H1 (cell line): Measurements from ENCODE around the gene TEX35. TPM values are rescaled to one million over a fixed set of nuclear protein-coding genes. Genes with fewer than 3 reads are reported as not detected.
A peak's percentile ranks its signal among the peaks of the same experiment; 100 is the strongest.

ENCODE experiments used
- CTCF ChIA-PET: fragments of 300-600 bp; sonication (Branson Sonifier 250); formaldehyde crosslinking; loops from one replicate; lab custom pipeline; 2021; ENCODE audit not compliant: partially characterized antibody; lab: Charles Lee
- POLR2A ChIA-PET: fragments of 300-600 bp; sonication (Branson Sonifier 250); formaldehyde crosslinking; loops from one replicate; lab custom pipeline; 2021; ENCODE audit warnings: inconsistent platforms; ENCODE audit not compliant: partially characterized antibody; lab: Charles Lee
- DNase-seq, 2 experiments: peaks; one replicate each; pipeline versions ENCODE4 v3.0.0 to v3.0.0-alpha.2; 2010 to 2022; ENCODE audit warnings: low spot score in 2 of 2, low read depth in 1 of 2, mixed read lengths in 1 of 2
- FAIRE-seq: peaks from 2 replicates; lab custom pipeline; 2011; peaks lifted over from hg19 to GRCh38; lab: Jason Lieb, UNC
- H2AFZ ChIP-seq: 2 replicates; pipeline ENCODE4 v1.8.1; 2012; ENCODE audit warnings: low read length, inconsistent platforms
- H2AK5ac ChIP-seq: 2 replicates; pipeline ENCODE4 v1.6.1; 2013; ENCODE audit warnings: low read depth, low read length
- H2BK120ac ChIP-seq: replicated peaks from 2 replicates; pipeline ENCODE3; 2013; ENCODE audit warnings: low read depth, low read length, inconsistent platforms
- H2BK12ac ChIP-seq: 2 replicates; pipeline ENCODE4 v1.6.1; 2013; ENCODE audit warnings: low read depth, low read length
- H2BK15ac ChIP-seq: 2 replicates; pipeline ENCODE4 v1.6.1; 2013; ENCODE audit warnings: low read length
- H2BK20ac ChIP-seq: 2 replicates; pipeline ENCODE4 v1.6.1; 2013; ENCODE audit warnings: low read length
- H2BK5ac ChIP-seq: 2 replicates; pipeline ENCODE4 v1.6.1; 2013; ENCODE audit warnings: low read depth, low read length
- H3K14ac ChIP-seq: 2 replicates; pipeline ENCODE4 v1.6.1; 2013; ENCODE audit warnings: inconsistent platforms; ENCODE audit not compliant: insufficient read length
- H3K18ac ChIP-seq: 2 replicates; pipeline ENCODE4 v1.6.1; 2013; ENCODE audit warnings: low read length; ENCODE audit errors: extremely low read depth
- H3K23ac ChIP-seq: 2 replicates; pipeline ENCODE4 v1.6.1; 2013; ENCODE audit warnings: inconsistent platforms; ENCODE audit not compliant: insufficient read length
- H3K23me2 ChIP-seq: 2 replicates; pipeline ENCODE4 v1.6.1; 2013; ENCODE audit warnings: low read depth, low read length
- H3K27ac ChIP-seq: 2 replicates; pipeline ENCODE4 v1.6.1; 2011; ENCODE audit warnings: low read depth, low read length, inconsistent platforms
- H3K27me3 ChIP-seq, 4 experiments: replicated peaks in 1 of 4; 1 replicate in 1 of 4; 2 replicates in 3 of 4; pipeline versions ENCODE4 v1.6.1 to v1.8.1; 2011 to 2013; ENCODE audit warnings: low read length in 3 of 4, mild to moderate bottlenecking in 3 of 4, inconsistent platforms in 2 of 4, mixed read lengths in 2 of 4, moderate library complexity in 1 of 4; ENCODE audit not compliant: control insufficient read depth in 3 of 4, insufficient read depth in 3 of 4; ENCODE audit errors: extremely low read depth in 1 of 4
- H3K36me3 ChIP-seq, 4 experiments: 2 replicates each; pipeline versions ENCODE4 v1.6.1 to v1.8.1; 2011 to 2013; ENCODE audit warnings: mild to moderate bottlenecking in 4 of 4, low read length in 3 of 4, moderate library complexity in 2 of 4, control low read depth in 1 of 4, inconsistent platforms in 1 of 4; ENCODE audit not compliant: insufficient read depth in 4 of 4, control insufficient read depth in 2 of 4
- H3K4ac ChIP-seq: replicated peaks from 2 replicates; pipeline ENCODE3; 2013; ENCODE audit warnings: low read length, low read depth, mixed read lengths, inconsistent platforms; ENCODE audit not compliant: insufficient read length
- H3K4me1 ChIP-seq, 4 experiments: replicated peaks in 1 of 4; 1 replicate in 1 of 4; 2 replicates in 3 of 4; pipeline versions ENCODE4 v1.6.1 to v1.8.1; 2011 to 2013; ENCODE audit warnings: low read length in 3 of 4, inconsistent platforms in 2 of 4, mixed read lengths in 1 of 4; ENCODE audit not compliant: insufficient read depth in 4 of 4, control insufficient read depth in 3 of 4
- H3K4me2 ChIP-seq, 2 experiments: 2 replicates each; pipeline versions ENCODE4 v1.6.1 to v1.8.1; 2011 to 2013; ENCODE audit warnings: low read depth in 2 of 2, low read length in 2 of 2, control low read depth in 1 of 2, inconsistent platforms in 1 of 2, mild to moderate bottlenecking in 1 of 2; ENCODE audit not compliant: insufficient read depth in 1 of 2
- H3K4me3 ChIP-seq, 4 experiments: fragments of 200-600, 300-600 bp in 1 of 4; sonication (generic), shearing (Covaris generic), sonication (Bioruptor Twin) in 1 of 4; 2 replicates each; pipeline versions ENCODE4 v1.5.1 to v1.8.1; 2011 to 2016; ENCODE audit warnings: low read length in 4 of 4, low read depth in 3 of 4, control low read depth in 2 of 4, inconsistent platforms in 2 of 4, mild to moderate bottlenecking in 2 of 4, mixed read lengths in 1 of 4, moderate library complexity in 1 of 4; ENCODE audit not compliant: insufficient read depth in 2 of 4; ENCODE audit errors: extremely low read depth in 1 of 4
- H3K56ac ChIP-seq: replicated peaks from 2 replicates; pipeline ENCODE3; 2013; ENCODE audit warnings: low read depth, mild to moderate bottlenecking, mixed read lengths, low read length, inconsistent platforms; ENCODE audit not compliant: insufficient read length
- H3K79me1 ChIP-seq: 2 replicates; pipeline ENCODE4 v1.6.1; 2013; ENCODE audit warnings: low read depth, low read length, control low read depth
- H3K79me2 ChIP-seq, 2 experiments: 2 replicates each; pipeline versions ENCODE4 v1.6.1 to v1.8.1; 2012 to 2013; ENCODE audit warnings: low read length in 2 of 2, mild to moderate bottlenecking in 2 of 2, inconsistent platforms in 1 of 2; ENCODE audit not compliant: insufficient read depth in 2 of 2, control insufficient read depth in 1 of 2
- H3K9ac ChIP-seq, 4 experiments: replicated peaks in 1 of 4; 1 replicate in 1 of 4; 2 replicates in 3 of 4; pipeline versions ENCODE4 v1.6.1 to v1.8.1; 2011 to 2013; ENCODE audit warnings: low read depth in 3 of 4, low read length in 3 of 4, control low read depth in 2 of 4, mild to moderate bottlenecking in 2 of 4, moderate library complexity in 2 of 4, inconsistent platforms in 1 of 4; ENCODE audit errors: extremely low read depth in 1 of 4
- H3K9me3 ChIP-seq, 2 experiments: 2 replicates each; pipeline versions ENCODE4 v1.6.1 to v1.8.1; 2012 to 2013; ENCODE audit warnings: mild to moderate bottlenecking in 2 of 2, moderate library complexity in 2 of 2, control low read depth in 1 of 2, inconsistent platforms in 1 of 2, low read depth in 1 of 2, low read length in 1 of 2, mixed read lengths in 1 of 2; ENCODE audit not compliant: insufficient read depth in 2 of 2
- H4K20me1 ChIP-seq, 2 experiments: replicated peaks in 1 of 2; 2 replicates each; pipeline versions ENCODE3 to v1.8.1; 2011 to 2013; ENCODE audit warnings: inconsistent platforms in 2 of 2, low read length in 2 of 2, mild to moderate bottlenecking in 1 of 2; ENCODE audit not compliant: insufficient read depth in 2 of 2, control insufficient read depth in 1 of 2
- H4K5ac ChIP-seq: 2 replicates; pipeline ENCODE4 v1.6.1; 2013; ENCODE audit warnings: low read length, low read depth, mixed read lengths, inconsistent platforms; ENCODE audit not compliant: insufficient read length
- H4K8ac ChIP-seq: 2 replicates; pipeline ENCODE4 v1.8.0; 2013; ENCODE audit warnings: mild to moderate bottlenecking, moderate library complexity, low read length, inconsistent platforms; ENCODE audit not compliant: insufficient read depth; ENCODE audit errors: extremely low read depth
- H4K91ac ChIP-seq: replicated peaks from 2 replicates; pipeline ENCODE3; 2013; ENCODE audit warnings: low read length, mixed read lengths, inconsistent platforms; ENCODE audit not compliant: insufficient read length
- BRCA1 ChIP-seq: IDR thresholded peaks from 2 replicates; pipeline ENCODE4 v1.6.1; 2012; ENCODE audit warnings: low read depth, low read length, improper control_type of control experiment
- EZH2 ChIP-seq: fragments of 200-600 bp; sonication (generic); IDR thresholded peaks from 2 replicates; pipeline ENCODE4 v1.7.1; 2012; ENCODE audit warnings: low read depth, mild to moderate bottlenecking, moderate library complexity, low read length, inconsistent platforms; ENCODE audit not compliant: severe bottlenecking
- KDM4A ChIP-seq: IDR thresholded peaks from one replicate; pipeline ENCODE4 v1.7.1; 2012; ENCODE audit warnings: low read depth, mild to moderate bottlenecking, moderate library complexity, low read length, inconsistent platforms; ENCODE audit not compliant: severe bottlenecking
- PHF8 ChIP-seq: fragments of 200-600 bp; sonication (generic); conservative IDR thresholded peaks from 2 replicates; pipeline ENCODE4 v1.7.1; 2012; ENCODE audit warnings: low read depth, mild to moderate bottlenecking, inconsistent platforms, low read length, moderate library complexity
- RNF2 ChIP-seq: fragments of 200-900, 300-1000 bp; sonication (generic); IDR thresholded peaks from 2 replicates; pipeline ENCODE4 v1.7.1; 2016; ENCODE audit warnings: borderline replicate concordance, low read depth, mild to moderate bottlenecking, antibody characterized with exemption, low read length; ENCODE audit not compliant: poor library complexity, severe bottlenecking; ENCODE audit errors: missing control alignments
- SIRT6 ChIP-seq: IDR thresholded peaks from one replicate; pipeline ENCODE4 v1.7.1; 2012; ENCODE audit warnings: low read length, inconsistent platforms
- SP2 ChIP-seq: IDR thresholded peaks from 2 replicates; pipeline ENCODE4 v1.6.1; 2012; ENCODE audit warnings: mild to moderate bottlenecking, low read length, inconsistent platforms
- WGBS, 2 experiments: shearing (Covaris generic) in 1 of 2; methylation state at CpG; one replicate each; pipeline versions ENCODE4 v1.1.6 to v1.1.7; 2013 to 2015; ENCODE audit warnings: low lambda C conversion rate in 2 of 2, mixed read lengths in 2 of 2, inconsistent platforms in 1 of 2, low coverage in 1 of 2, missing lambda C conversion rate in 1 of 2; ENCODE audit not compliant: insufficient replicate concordance in 2 of 2, insufficient coverage in 1 of 2, insufficient read length in 1 of 2; ENCODE audit errors: extremely low coverage in 1 of 2, missing lambda C conversion rate in 1 of 2; 5-methylcytosine and 5-hydroxymethylcytosine counted together
- long read RNA-seq, 2 experiments: library from RNA in 1 of 2; library from capped mRNA in 1 of 2; stranded (forward); transcript quantifications; one replicate each; pipeline ENCODE4 v2.0.0, GENCODE V29; 2021; ENCODE audit warnings: inconsistent platforms in 1 of 2
- polyA minus RNA-seq, 3 experiments: library from RNA; depleted of rRNA, polyadenylated mRNA; stranded (reverse); fragments of >200 nt; gene quantifications; 1 replicate in 2 of 3; 2 replicates in 1 of 3; pipeline ENCODE4 v1.2.3, GENCODE V29; 2011
- polyA plus RNA-seq, 7 experiments: library from polyadenylated mRNA; depleted of rRNA in 3 of 7; stranded (reverse) in 5 of 7; unstranded in 2 of 7; fragments of >200 nt in 5 of 7; fragments of 200-250 nt in 2 of 7; gene quantifications; 1 replicate in 5 of 7; 2 replicates in 1 of 7; 4 replicates in 1 of 7; pipeline versions ENCODE4 v1.2.1 to v1.2.3, GENCODE V29; 2011 to 2013; ENCODE audit warnings: missing spikeins in 2 of 7, mixed read lengths in 2 of 7
- total RNA-seq: library from RNA; stranded (reverse); fragmentation: NEBNext Ultra II Directional; extraction: Animal tissue kit (Norgen Biotek cat#: 25700); gene quantifications from 2 replicates; pipeline ENCODE4 v1.2.1, GENCODE V29; 2021
- TF ChIP-seq, protein P1 (sequence below): IDR thresholded peaks from 2 replicates; pipeline ENCODE4 v1.6.1; 2011; ENCODE audit warnings: low read length, improper control_type of control experiment

TEX35 gene
- total RNA-seq (not detected in 2 replicates), polyA plus RNA-seq (2011; rRNA removed) (0.03 TPM in 1 of 2 replicates, not detected in the other), polyA minus RNA-seq (2011; rRNA and poly(A)+ RNA removed) (not detected in 2 replicates)
- 0.04 TPM for polyA plus RNA-seq (2011; cell fraction: cytosol; rRNA removed)
- 0.11 TPM for polyA plus RNA-seq (2011; cell fraction: nucleus; rRNA removed)
- 0.09 TPM in 1 of 4 replicates, not detected in the others for polyA plus RNA-seq (2012, experiment 1 of 2)
- polyA plus RNA-seq (2012, experiment 2 of 2), result not detected
- not detected for polyA plus RNA-seq (2013, experiment 1 of 2)
- polyA plus RNA-seq (2013, experiment 2 of 2), result 0.02 TPM
- polyA minus RNA-seq (2011; cell fraction: cytosol; rRNA and poly(A)+ RNA removed), result not detected
- not detected for polyA minus RNA-seq (2011; cell fraction: nucleus; rRNA and poly(A)+ RNA removed)
- long read RNA-seq, experiment 1, result 0 reads
- long read RNA-seq, experiment 2, result 0 reads

GRCh38 chr1:178512566-178513277 lies at the start of gene TEX35:
Gene TEX35 (plus strand): TSS chr1:178513109. CDS start chr1:178513189, 80 bp downstream.
- Histone ChIP-seq H2AFZ (peak within 1 kb of the TSS; percentile 51), H3K18ac (no peak within 1 kb of the TSS), H2BK12ac (no peak within 1 kb of the TSS), H4K91ac (no peak within 1 kb of the TSS), H3K79me2 (no peaks in the 10 kb centered on the region), H3K4me3 (no peak within 1 kb of the TSS), H3K14ac (no peak within 1 kb of the TSS), H2AK5ac (no peak within 1 kb of the TSS), H2BK5ac (no peak within 1 kb of the TSS), H4K8ac (peak within 1 kb of the TSS; percentile 69; the same call in 1 of the 2 replicates), H3K27me3 (no peaks in the 10 kb centered on the region), H4K20me1 (no peaks in the 10 kb centered on the region), H3K79me1 (no peaks in the 10 kb centered on the region; the same call in 1 of the 2 replicates), H3K56ac (no peak within 1 kb of the TSS), H2BK120ac (no peak within 1 kb of the TSS), H3K4me2 (no peak within 1 kb of the TSS), H3K4me1 (peaks cover 0 to 2% (median under 1%) of the 10 kb centered on the region in 4 experiments; a peak in 1 of 7 replicates), H3K23ac (no peak within 1 kb of the TSS), H2BK20ac (no peak within 1 kb of the TSS), H2BK15ac (no peak within 1 kb of the TSS), H3K4ac (no peak within 1 kb of the TSS), H3K9me3 (no peaks in the 10 kb centered on the region), H3K23me2 (no peaks in the 10 kb centered on the region), H4K5ac (no peak within 1 kb of the TSS), H3K9ac (no peak within 1 kb of the TSS), H3K27ac (no peak within 1 kb of the TSS), H3K36me3 (no peaks in the 10 kb centered on the region)
- 95% methylated on average over 17 of the region's 19 CpGs; no CpG with 5 or more reads in 1 of the 2 experiments for WGBS, 2 experiments
- no peak for FAIRE-seq
- ChIA-PET POLR2A (interaction anchor here (0.5 to 0.8 kb wide), 2 partner anchors 12 to 21 kb away, joined by 3 to 4 read pairs; no protein-coding TSS in a partner anchor), CTCF (interaction anchor here (0.6 to 7.5 kb wide), 11 partner anchors 9 to 213 kb away, joined by 3 to 83 read pairs (median 4); no protein-coding TSS in a partner anchor)
- no peak for DNase-seq
- TF ChIP-seq RNF2, result no peak
- TF ChIP-seq KDM4A, result no peak
- TF ChIP-seq SP2, result no peak
- no peak for TF ChIP-seq PHF8
- no peak for TF ChIP-seq SIRT6
- no peak for TF ChIP-seq BRCA1
- TF ChIP-seq, protein P1, sequence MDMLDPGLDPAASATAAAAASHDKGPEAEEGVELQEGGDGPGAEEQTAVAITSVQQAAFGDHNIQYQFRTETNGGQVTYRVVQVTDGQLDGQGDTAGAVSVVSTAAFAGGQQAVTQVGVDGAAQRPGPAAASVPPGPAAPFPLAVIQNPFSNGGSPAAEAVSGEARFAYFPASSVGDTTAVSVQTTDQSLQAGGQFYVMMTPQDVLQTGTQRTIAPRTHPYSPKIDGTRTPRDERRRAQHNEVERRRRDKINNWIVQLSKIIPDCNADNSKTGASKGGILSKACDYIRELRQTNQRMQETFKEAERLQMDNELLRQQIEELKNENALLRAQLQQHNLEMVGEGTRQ, result no peak
- TF ChIP-seq EZH2, result no peak
